ENCODE data around the gene INPP5D.
A peak's percentile ranks its signal among the peaks of the same experiment; 100 is the strongest.
"Not testable (repeated sequence)": the region's sequence is repeated elsewhere in the genome, so short reads cannot be mapped to it uniquely, and the experiment has no call there.

INPP5D gene

DNA sequence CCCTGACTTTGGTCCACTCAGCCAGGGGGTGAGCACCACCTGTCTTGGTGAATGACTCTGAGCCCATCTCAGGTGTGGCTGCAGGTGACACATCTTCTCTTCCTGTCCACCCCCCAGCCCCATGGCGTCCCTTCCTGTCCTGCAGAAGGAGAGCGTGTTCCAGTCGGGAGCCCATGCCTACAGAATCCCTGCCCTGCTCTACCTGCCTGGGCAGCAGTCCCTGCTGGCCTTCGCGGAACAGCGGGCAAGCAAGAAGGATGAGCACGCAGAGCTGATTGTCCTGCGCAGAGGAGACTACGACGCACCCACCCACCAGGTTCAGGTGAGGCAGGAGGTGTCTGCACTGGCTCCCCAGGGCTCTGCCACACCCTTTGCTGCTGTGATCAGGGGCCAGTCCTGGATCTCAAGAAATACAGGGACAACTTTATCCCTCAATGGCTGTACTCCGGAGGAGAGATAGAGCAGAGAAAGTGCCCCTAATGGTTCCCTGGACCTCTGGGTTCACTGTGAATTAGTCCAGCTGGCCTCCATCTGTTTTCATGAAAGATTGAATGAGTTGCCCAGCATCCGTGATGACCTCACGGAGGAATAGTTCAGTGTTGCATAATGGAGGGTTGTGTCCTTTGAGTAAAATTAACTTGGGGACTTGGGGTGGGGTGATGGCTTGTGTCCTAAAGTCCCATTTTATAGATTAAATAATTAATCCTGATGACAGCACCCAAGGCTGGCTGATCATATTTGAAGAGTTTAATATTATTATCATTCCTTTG, 27.4 kb upstream of the INPP5D start, which contains the start of gene NEU2:
Gene NEU2, plus strand, starts transcription at position 122 of the 770 bp plus-strand sequence. Its CDS starts 0 bp downstream, at position 122.
- DNase-seq: no peak

DNA sequence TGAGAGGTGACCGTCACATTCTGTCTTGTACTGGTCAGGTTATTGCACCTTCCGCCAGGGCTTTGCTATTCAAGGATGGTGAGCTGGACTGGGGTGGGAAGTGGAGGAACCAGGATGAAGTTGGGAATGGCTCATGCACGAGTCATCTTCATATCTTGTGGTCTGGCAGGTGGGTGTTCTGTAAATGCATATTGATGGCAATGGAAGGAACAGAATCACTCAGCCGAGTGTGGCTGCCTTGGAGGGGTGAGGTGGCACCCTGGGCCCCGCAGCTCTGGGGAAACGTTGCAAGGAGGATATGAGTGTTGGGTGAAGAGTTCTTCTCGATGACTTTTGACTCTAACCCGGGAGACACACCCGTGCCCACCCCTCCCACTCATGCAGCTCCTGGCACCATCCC, 26.5 kb upstream of the INPP5D start:
- peak; percentile 12 for DNase-seq

- no peak for DNase-seq
These were observed 25.9 kb upstream of the INPP5D start for GRCh38 chr2:233034091-233034882.

GRCh38 chr2:233035426-233036161, 24.5 kb upstream of the INPP5D start:
- no peak for DNase-seq

GRCh38 chr2:233036162-233036838, 23.8 kb upstream of the INPP5D start:
- no peak for DNase-seq

- DNase-seq: peak; percentile 11
These were observed 23.1 kb upstream of the INPP5D start for GRCh38 chr2:233037078-233037477.

DNA sequence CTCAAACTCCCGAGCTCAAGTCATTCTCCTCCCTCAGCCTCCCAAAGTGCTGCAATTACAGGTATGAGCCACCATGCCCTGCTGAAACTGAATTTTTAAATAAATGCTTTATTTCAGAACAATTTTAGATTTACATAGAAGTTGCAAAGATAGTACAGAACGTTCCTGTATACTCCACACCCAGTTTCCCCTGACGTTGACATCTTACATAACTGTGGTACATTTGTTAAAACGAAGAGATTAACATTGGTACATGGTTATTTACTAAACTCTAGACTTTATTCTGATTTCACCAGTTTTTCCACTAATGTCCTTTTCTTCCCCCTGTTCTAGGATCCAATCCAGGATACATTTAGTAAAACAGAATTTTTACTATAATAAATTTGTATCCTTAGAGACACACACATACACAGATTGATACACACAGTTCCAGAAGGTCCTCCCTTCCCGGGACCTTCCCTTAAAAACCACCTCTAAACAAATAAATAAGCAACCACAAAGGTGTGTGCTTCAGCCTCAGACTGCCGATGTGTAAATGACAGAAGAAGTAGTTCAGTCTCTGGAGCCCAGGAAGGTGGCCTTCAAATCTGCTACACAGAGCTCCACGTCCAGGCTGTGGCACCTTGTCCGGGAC, 20.8 kb upstream of the INPP5D start:
- DNase-seq: no peak

- DNase-seq: no peak
These were observed 20.2 kb upstream of the INPP5D start for GRCh38 chr2:233039846-233040530.

- DNase-seq: no peak
These were observed 19.6 kb upstream of the INPP5D start for GRCh38 chr2:233040571-233040970.

DNA sequence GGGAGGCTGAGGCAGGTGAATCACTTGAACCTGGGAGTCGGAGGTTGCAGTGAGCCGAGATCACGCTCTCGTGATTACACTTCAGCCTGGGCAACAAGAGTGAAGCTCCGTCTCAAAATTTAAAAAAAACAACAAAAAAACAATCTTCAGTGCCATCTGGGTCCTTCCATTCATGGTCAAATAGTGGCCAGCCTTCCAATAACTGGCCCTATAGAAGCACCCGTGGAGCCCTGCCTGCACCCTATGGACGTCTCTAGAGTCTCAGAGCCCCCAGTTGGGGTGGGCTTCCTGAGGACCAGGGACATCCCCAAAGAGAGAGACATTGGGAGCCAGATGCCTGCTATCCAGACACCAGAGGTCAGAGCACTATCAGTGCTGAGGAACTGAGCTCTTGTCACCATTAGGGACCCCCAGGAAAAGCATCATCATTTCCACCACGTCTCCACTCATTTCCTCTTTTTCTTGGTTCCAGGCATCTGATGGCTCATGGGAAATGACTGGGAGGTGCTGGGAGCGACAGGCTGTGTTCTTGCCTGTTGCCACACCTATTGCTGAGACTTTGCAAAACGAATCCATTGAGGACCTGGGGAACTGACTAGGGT, 18.3 kb upstream of the INPP5D start:
- DNase-seq: no peak

- DNase-seq: no peak
These were observed 17.6 kb upstream of the INPP5D start for GRCh38 chr2:233042549-233042948.

- DNase-seq: no peak
These were observed 15.1 kb upstream of the INPP5D start for GRCh38 chr2:233044974-233045605.

DNA sequence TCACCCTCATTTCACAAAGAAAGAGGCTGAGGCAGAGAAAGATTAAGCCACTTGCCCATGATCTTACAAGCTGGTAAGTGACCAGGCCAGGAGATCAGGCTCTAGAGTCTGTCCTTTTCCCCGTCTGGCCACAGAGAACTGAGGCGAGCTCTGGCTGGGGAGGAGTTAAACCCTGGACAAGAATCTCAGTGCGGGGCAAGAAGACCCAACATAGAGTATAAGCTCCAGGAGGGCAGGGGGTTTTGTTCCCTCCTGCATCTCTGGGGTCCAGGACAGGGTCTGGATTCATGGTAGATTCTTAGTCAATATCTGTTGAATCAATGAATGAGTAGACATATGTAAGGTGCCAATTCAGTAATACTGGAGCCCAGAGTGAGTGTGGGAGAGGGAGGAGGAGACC, 12.9 kb upstream of the INPP5D start:
- no peak for DNase-seq

GRCh38 chr2:233047667-233048066, 12.5 kb upstream of the INPP5D start:
- no peak for DNase-seq

DNA sequence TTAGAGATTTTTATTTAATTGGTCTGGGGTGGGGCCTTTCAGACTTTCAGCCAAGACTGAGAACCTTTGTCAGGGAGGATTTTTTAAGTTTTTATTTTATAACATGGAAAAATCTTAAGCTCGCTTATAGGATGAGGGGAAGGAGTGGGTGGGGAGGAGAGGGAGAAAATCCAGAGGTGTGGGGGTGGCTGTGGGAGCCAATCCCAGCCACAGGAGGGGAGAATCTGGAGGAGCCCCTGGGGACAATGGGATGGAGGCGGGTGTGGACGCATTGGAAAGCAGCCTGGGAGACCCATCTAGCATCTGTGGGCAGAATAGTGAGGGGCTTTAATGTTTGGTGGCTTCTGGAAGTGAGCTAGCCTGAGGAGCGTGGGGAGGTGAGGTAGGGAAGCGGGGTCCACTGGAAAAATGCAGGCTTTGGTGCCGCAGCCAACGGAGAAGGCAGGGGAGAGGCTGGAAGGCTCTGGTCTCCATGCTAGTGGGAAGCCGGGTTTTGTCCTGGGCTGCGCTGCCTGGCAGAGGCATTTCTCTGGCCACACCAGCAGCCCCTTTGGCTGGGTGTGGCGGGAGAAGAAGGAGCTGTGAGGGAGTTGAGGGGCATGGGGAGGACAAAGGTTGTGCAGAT, 11.5 kb upstream of the INPP5D start:
- no peak for DNase-seq

DNA sequence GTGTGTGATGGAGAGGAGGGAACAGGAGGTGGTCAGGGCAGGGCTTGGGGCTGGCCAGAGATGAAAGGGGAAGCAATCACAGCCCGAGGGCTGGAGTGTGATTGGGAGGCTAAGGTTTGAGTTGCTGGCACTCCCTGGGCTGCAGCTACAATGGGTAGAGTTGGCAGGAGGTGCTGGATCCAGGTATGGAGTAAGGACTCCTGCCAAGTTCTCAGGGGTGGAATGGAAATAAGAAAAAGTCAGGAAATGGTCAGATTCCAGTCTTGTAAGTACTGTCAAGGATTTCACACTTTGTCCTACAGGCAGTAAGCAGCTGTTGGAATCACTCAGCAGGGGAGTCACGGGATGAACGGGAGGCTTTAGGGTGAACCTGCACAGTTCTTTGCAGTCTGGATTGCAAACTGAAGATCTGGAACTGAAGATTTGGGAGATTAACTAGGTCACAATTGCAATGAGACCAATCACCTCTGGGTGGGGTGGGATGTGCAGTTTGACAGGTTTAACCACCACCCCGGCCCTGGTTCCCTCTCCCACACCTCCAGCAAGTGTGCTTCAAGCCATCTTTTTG, 10.9 kb upstream of the INPP5D start:
- DNase-seq: no peak

DNA sequence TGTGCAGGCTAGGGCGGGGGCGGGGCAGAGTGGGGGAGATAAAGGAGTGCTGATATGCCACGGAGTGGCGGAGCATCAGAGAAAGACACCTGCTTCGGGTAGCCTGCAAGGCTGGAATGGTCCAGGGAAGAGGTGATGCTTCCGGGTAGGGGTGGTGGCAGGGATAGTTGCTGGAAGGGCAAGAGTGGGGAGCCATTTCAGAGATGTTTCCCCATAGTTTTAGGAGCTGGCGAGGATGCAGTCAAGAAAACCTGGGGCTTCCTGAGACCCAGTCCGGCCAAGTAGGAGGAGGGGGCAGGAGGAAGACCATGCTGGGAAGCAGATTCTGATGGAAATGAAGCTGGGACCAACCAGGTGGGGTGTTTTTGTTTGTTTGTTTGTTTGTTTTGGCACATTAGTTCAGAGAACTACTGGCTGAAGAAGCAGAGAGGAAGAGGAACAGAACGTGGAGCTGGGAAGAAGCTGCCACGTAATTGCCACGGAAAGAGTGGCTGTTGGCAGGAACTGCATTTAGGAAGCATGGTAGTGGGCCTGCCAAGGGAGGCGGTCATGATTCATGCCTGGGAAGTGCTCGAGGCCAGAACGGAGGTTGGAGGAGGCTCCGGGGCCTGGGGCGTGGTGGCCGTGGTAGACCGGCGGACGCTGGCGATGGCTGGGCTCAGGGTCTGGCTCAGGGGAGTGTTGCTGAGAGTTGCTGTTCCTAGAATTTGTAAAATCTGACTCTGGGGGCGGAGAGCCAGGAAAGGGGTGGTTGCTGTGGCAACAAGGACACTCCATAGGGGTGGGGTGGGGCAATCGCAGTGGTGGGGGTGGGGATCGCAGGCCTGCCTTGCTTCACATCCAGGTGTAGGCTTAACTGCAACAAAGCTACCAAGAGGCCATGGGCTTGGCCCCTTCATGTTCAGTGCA, 8.6 kb upstream of the INPP5D start:
- DNase-seq: peak; percentile 50

DNA sequence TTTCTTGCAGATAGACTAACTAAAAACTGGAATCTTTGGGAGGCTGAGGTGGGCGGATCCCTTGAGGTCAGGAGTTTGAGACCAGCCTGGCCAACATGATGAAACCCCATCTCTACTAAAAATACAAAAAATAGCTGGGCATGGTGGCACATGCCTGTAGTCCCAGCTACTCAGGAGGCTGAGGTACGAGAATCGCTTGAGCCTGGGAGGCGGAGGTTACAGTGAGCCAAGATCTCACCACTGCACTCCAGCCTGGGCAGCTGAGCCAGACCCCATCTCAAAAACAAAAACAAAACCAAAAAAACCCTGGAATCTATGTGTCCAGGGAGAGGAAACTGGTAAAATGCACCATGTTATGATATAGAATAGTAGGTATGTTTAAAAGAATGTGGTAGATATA, 7.6 kb upstream of the INPP5D start:
- not testable (repeated sequence) for DNase-seq
